ENCODE data around the gene PSENEN. TPM values are rescaled to one million over a fixed set of nuclear protein-coding genes. Genes with fewer than 3 reads are reported as not detected.
A peak's percentile ranks its signal among the peaks of the same experiment; 100 is the strongest.

PSENEN gene
- total and polyA plus RNA-seq, 2 donors from 2014 or later = 84.0 to 185 TPM

GRCh38 chr19:35724560-35724959 is 20.9 kb upstream of the PSENEN start:
- TF ChIP-seq CTCF (IDR thresholded peaks at IDR 0.05; ENCODE audit: borderline replicate concordance, extremely low read depth, insufficient read depth) = no peak
- Histone ChIP-seq H3K4me3 (ENCODE audit: low read length in 3 of 3) (no peak overlapping the region), H3K27ac (ENCODE audit: low read depth in 2 of 2, low read length in 2 of 2) (no peak overlapping the region), H3K4me1 (ENCODE audit: control insufficient read depth in 2 of 3, insufficient read depth in 2 of 3, low read depth in 1 of 3, low read length in 3 of 3) (peaks cover 0 to under 1% (median 0%) of the 10 kb centered on the region in 3 donors), H3K36me3 (ENCODE audit: control insufficient read depth in 2 of 3, insufficient read depth in 3 of 3, low read length in 3 of 3) (peaks cover 5 to 83% (median 51%) of the 10 kb centered on the region in 3 donors), H3K9me3 (ENCODE audit: control insufficient read depth in 2 of 3, insufficient read depth in 1 of 3, low read length in 3 of 3) (no peaks in the 10 kb centered on the region), H3K9ac (ENCODE audit: low read length in 3 of 3) (no peak overlapping the region), H3K27me3 (ENCODE audit: control insufficient read depth, insufficient read depth, low read length) (no peaks in the 10 kb centered on the region)
- peak in 1 of 5 donors; percentile 70 for DNase-seq
- FAIRE-seq = no peak
- intact Hi-C loops (cut with DNase I) = no loop called here

GRCh38 chr19:35725216-35725861 is 20.1 kb upstream of the PSENEN start:
- no peak overlapping the region for H3K9ac ChIP-seq (ENCODE audit: low read length in 3 of 3)
- H3K4me3 ChIP-seq (ENCODE audit: low read length in 3 of 3) = no peak overlapping the region
- H3K27ac ChIP-seq (ENCODE audit: low read depth in 2 of 2, low read length in 2 of 2) = no peak overlapping the region
- intact Hi-C loops (cut with DNase I) = no loop called here
- TF ChIP-seq CTCF (IDR thresholded peaks at IDR 0.05; ENCODE audit: borderline replicate concordance, extremely low read depth, insufficient read depth) = no peak
- H3K27me3 ChIP-seq (ENCODE audit: control insufficient read depth, insufficient read depth, low read length) = no peaks in the 10 kb centered on the region
- DNase-seq = no peak
- no peaks in the 10 kb centered on the region for H3K9me3 ChIP-seq (ENCODE audit: control insufficient read depth in 2 of 3, insufficient read depth in 1 of 3, low read length in 3 of 3)
- peaks cover 5 to 87% (median 56%) of the 10 kb centered on the region in 3 donors for H3K36me3 ChIP-seq (ENCODE audit: control insufficient read depth in 2 of 3, insufficient read depth in 3 of 3, low read length in 3 of 3)
- no peak for FAIRE-seq
- no peaks in the 10 kb centered on the region for H3K4me1 ChIP-seq (ENCODE audit: control insufficient read depth in 2 of 3, insufficient read depth in 2 of 3, low read depth in 1 of 3, low read length in 3 of 3)

- Histone ChIP-seq H3K9ac (ENCODE audit: low read length in 3 of 3) (no peak overlapping the region), H3K27me3 (ENCODE audit: control insufficient read depth, insufficient read depth, low read length) (no peaks in the 10 kb centered on the region), H3K27ac (ENCODE audit: low read depth in 2 of 2, low read length in 2 of 2) (no peak overlapping the region), H3K4me1 (ENCODE audit: control insufficient read depth in 2 of 3, insufficient read depth in 2 of 3, low read depth in 1 of 3, low read length in 3 of 3) (no peaks in the 10 kb centered on the region), H3K4me3 (ENCODE audit: low read length in 3 of 3) (no peak overlapping the region), H3K9me3 (ENCODE audit: control insufficient read depth in 2 of 3, insufficient read depth in 1 of 3, low read length in 3 of 3) (no peaks in the 10 kb centered on the region), H3K36me3 (ENCODE audit: control insufficient read depth in 2 of 3, insufficient read depth in 3 of 3, low read length in 3 of 3) (peaks cover 5 to 97% (median 61%) of the 10 kb centered on the region in 3 donors)
- no peak for TF ChIP-seq CTCF (IDR thresholded peaks at IDR 0.05; ENCODE audit: borderline replicate concordance, extremely low read depth, insufficient read depth)
- intact Hi-C loops (cut with DNase I) = no loop called here
- FAIRE-seq (no peak), DNase-seq (no peak)
Observed at GRCh38 chr19:35727053-35727955, 18.1 kb upstream of the PSENEN start.
